GM04504 (cell line): ENCODE results near the gene ANXA3.

ENCODE experiments used
- DNase-seq: peaks from one replicate; pipeline ENCODE4 v3.0.0-alpha.2; 2012; ENCODE audit warnings: low read depth

The ANXA3 gene

GRCh38 chr4:78612398-78613178 is 61.0 kb downstream of the ANXA3 start:
- peak; percentile 32 for DNase-seq

- DNase-seq, result no peak
These were observed 62.2 kb downstream of the ANXA3 start for GRCh38 chr4:78613522-78614321.

GRCh38 chr4:78616046-78616498 is 64.5 kb downstream of the ANXA3 start:
- DNase-seq, result peak; percentile 27

GRCh38 chr4:78618436-78618835 is 66.9 kb downstream of the ANXA3 start:
- no peak for DNase-seq

- DNase-seq, result no peak
These were observed 69.8 kb downstream of the ANXA3 start for GRCh38 chr4:78621395-78621794.

DNA sequence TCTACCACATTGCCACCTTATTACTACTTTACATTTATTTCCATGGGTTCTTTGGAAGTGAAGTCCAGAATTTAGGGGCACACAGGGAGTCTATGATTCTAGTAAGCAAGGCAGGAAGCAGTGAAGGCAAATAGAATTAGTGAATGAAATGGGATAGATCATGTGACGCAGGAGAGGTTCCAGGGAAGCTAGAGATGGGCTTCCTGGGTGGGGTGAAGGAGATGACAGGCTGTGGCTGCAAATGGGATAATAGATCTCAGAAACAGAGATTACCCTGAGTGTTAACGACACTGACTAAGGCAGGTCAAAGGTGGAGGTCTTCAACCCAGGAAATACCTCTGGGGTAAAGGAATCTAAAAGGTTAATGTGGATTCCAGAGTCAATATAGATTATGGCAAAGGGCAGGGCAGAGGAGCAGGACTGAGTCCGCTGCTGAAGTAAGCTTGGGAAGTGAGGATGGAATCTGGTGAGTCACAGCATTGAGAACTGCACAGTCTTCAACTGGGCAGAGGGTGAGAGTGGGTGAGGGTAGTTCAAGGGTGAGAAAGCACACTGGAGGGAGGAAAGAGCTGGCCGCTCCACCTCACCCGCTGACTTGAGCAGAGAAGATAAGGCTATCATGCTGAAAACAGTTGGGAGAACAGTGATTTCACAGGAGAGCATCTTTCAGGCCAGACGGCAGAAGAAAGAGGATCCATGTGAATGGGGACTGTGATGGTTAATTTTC is 70.8 kb downstream of the ANXA3 start:
- DNase-seq, result no peak

- DNase-seq, result no peak
These were observed 72.5 kb downstream of the ANXA3 start for GRCh38 chr4:78624048-78624447.

DNA sequence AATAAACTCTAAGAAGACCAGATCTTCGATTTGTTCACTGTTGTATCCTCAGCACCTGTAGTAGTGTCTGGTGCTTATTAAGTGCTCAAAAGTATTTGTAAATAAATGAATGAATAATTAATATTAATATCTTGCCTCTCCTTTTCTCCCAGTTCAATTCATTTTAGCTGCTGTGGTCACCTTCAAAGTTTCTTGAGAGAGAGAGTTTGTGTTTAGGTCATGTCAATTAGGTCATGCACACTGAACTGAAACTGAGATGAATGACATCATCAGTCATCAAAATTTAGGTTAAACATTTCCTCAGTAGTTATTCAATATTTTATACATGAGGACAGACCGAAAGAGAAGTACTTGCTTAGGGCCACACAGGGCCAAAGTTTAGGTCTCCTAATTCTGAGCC is 73.5 kb downstream of the ANXA3 start:
- no peak for DNase-seq

DNA sequence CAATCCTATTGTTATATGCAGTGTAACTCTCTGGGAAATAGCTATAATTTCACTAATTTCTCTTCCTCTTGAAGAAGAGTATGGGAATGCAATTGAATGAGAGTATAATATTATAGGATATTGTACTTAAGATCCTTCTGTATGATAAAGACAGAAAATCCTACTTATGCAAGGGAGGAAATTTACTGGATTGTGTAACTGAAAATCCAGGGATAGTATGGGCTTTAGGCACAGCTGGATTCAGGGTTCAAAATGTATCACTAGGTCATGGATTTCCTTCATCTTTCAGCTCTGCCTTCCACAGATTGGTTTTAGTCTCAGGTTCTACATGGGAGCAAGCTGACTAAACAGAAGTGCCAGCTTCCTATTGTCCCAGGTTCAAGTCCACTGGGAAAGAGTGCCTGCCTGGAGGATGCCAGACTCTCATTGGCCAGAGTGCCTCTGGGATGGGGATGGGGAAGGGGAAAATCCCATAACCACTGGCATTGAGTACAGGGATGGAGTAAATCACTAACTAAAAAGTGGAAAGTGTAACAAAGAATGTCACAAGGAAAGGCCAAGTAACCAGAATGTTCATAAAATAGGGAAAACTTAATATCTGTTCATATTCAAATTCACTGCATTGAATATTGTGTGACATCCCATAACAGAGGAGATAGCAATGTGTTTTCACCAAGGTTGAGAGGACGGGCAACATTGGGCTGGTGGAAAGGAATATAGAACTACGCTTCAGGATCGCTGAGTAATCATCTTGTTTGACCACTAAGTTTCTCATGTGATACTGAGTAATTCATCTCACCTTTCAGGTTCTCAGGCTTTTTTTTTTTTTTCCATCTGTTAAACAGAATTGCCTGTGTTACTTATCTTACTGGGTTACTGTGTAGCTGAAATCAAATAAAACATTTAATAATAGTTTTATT is 75.7 kb downstream of the ANXA3 start:
- no peak for DNase-seq

GRCh38 chr4:78627966-78628678 is 76.6 kb downstream of the ANXA3 start:
- DNase-seq, result no peak

- no peak for DNase-seq
These were observed 78.5 kb downstream of the ANXA3 start for GRCh38 chr4:78629991-78630541.

DNA sequence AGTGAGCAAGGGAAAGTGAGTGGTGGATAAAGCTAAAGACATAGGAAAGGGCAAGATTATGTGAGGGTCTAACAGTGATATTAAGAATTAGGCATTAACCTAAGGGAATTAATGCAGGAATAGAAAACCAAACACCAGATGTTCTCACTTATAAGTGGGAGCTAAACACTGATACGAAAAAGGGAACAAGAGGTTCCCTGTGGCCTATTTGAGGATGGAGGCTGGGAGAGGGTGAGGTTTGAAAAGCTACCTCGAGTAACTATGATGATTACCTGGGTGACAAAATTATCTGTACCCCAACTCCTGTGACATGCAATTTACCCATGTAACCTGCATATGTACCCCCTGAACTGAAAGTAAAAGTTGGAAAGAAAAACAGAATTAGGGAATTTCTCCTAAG is 79.0 kb downstream of the ANXA3 start:
- no peak for DNase-seq

GRCh38 chr4:78634011-78634664 is 82.6 kb downstream of the ANXA3 start:
- DNase-seq, result no peak

DNA sequence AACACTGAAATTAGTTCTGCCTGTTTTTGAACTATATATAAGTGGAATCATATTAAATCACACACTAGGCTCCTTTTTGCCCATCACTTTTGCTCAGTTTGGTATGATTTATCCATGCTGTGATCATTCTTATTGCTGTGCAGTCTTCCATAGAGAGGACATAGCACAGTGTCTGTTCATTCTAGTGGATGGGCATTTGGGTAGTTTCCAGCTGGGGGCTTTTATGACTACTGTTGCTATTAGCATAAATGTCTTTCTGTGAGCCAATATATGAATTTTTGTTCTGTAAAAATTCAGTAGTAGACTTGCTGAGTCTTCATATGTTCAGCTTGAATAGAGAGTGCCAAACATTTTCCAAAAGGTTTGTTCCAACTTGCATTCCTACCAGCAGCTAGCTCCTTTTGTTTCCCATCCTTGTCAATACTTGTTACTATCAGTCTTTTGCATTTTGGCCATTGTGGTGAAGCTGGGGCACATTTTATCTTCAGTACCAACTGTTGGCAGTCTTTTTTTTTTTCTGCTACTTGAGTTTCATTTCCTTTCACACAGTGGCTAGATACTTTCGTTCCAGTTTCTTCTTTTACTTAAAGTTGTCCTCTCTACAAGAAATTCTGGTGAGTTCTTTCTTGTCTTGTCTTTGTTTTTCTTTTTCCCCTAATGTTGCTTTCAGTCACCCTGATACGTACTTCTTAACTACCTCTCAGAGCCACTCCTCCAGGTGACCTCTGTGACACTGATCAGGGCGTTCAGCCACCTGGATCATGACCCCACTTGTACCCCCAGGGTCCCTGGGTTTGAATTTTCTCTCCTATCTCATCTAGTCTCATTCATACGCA is 87.0 kb downstream of the ANXA3 start:
- no peak for DNase-seq

DNA sequence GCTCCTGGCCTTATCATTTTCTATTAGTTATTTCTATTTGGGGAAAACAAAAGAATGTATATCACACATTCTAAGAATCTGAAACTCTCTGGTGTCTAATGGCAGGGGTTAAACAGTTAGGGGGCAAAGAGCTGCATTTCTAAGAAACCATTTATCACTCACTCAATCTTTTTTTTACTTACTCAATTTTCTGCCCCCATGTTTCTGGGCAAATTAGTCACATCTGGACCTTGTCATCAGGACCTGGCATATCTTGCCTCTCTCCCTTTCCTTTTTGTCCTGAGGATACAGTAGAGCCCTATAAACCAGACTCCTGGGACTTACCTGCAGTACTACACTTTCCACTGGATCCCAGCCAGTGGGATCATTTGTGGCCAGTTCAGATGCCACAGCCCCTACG is 89.1 kb downstream of the ANXA3 start:
- no peak for DNase-seq

GRCh38 chr4:78642934-78643333 is 91.4 kb downstream of the ANXA3 start:
- DNase-seq, result no peak

DNA sequence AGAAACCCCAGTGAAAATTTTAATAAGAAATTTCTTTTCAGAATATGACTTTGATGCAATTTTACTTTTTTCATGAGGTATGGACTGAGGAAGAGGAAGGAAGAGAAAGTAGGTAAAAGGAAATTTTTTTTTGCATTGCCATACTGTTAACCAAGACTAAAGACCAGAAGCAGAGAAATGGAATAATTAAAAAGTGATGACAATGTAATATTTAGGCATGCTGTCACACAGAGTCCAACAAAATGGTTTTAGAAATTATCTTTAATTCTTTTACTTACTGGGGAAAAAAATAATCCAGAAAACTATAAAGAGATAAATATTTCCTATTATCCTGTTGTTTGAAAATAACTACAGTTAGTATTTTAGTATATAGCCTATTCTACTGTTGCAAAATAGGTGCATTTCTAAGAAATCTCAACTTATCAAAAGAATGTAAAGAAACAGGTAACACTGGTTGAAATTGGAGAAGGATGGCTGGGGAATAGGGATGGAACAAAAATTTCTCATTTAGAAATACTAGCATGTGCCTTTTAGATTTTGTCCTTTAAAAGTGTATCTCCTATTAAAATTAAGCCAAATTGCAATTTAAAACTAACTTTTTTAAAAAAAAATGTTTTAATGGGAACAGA is 92.6 kb downstream of the ANXA3 start:
- DNase-seq, result no peak

GRCh38 chr4:78644744-78645330 is 93.3 kb downstream of the ANXA3 start:
- peak; percentile 57 for DNase-seq
